Measurements from ENCODE around the gene CCL20.

Gene CCL20

DNA sequence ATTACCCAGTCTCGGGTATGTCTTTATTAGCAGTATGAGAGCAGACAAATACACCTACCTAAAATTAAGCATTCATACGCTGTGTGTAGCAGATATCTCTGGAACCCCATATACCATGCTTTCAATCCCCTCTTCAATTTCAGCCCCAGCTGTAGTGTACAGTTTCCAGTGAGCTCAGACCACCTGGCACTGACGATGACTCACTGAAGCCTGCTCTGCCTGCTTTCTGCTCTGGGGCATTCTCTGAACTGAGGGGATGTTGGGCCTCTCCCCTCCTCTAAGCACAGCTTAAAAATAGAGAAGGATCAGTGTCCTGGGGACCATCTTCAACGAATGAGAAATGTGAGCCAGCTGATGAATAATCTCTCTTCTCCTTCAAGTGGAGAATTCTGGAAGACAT is 8.7 kb upstream of the CCL20 start:
- DNase-seq = no peak

DNA sequence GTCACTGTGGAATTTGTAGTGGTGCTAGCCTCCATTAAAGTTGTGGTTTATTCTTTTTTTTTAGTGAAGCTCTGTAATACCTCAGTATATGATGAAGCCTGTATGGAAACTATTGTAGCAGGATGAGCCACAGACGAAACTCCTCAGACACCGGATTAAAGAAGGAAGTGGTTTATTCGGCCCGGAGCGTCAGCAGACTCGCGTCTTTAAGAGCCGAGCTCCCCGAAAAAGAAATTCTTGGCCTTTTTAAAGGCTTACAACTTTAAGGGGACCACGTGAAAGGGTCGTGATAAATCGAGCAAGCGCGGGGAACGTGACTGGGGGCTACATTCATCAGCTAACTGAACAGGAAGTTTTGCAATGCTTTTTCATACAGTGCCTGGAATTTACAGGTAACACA is 8.1 kb upstream of the CCL20 start:
- DNase-seq = no peak

DNA sequence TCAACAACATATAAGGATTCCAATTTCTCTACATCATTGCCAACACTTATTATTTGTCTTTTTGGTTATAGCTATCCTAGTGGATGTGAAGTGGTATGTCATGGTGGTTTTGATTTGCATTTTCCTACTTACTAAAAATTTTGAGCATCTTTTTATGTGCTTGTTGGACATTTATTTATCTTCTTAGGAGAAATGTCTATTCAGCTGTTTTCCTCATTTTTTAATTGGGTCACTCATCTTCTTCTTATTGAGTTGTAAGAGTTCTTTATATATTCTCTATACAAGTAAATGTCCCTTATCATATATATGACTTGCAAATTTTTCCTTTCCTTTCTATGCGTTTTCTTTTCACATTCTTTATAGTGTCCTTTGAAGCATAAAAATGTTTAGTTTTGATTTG is 4.7 kb upstream of the CCL20 start:
- DNase-seq = no peak

DNA sequence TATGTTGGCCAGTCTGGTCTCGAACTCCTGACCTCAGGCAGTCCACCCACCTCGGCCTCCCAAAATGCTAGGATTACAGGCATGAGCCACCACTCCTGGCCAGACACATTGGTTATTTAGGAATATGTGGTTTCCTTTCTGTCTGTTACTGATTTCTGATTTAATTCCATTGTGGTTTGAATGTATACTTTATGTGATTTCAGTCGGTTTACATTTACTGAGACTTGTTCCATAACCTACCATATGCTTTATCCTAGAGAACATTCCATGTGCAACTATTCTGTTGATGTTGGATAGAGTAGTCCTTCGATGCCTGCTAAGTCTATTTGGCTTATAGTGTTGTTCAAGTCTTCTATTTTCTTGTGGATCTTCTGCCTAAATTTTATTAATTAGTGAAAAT is 1.6 kb upstream of the CCL20 start:
- DNase-seq = no peak

DNA sequence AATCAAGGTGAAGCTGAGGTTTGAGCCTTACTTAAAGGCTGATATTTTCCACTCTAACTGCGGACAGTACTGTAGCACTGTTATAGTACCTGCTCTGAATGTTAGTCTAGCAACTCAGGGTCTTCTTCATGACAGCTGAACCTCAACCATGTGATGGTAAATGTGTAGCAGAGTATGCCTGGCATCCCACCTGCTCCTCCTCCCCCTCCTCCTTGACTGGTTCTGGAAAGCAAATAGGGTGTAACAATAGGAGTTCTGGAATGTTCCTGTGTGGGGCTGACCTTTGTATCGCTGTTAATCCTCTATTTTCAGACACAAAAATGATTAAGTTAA is 447 bp upstream of the CCL20 start:
- DNase-seq = no peak

DNA sequence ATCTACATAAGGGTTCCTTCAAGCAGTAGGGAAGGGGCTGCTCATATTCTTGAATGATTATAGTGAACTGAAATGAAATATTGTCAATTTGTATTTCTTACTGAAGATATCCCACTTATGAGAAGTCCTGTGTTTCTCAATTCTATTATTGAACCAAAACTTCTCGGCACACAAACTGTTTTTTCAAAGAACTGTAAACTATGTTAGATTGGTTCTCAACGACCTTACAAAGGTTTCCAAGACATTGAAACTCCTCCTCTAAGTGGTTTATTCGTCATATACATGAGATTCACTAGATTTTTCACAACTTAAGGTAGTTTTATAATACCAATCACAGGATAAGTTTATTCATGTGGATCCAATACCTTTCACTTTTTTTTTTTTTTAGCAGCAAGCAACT is 1.4 kb downstream of the CCL20 start:
- no peak for DNase-seq

DNA sequence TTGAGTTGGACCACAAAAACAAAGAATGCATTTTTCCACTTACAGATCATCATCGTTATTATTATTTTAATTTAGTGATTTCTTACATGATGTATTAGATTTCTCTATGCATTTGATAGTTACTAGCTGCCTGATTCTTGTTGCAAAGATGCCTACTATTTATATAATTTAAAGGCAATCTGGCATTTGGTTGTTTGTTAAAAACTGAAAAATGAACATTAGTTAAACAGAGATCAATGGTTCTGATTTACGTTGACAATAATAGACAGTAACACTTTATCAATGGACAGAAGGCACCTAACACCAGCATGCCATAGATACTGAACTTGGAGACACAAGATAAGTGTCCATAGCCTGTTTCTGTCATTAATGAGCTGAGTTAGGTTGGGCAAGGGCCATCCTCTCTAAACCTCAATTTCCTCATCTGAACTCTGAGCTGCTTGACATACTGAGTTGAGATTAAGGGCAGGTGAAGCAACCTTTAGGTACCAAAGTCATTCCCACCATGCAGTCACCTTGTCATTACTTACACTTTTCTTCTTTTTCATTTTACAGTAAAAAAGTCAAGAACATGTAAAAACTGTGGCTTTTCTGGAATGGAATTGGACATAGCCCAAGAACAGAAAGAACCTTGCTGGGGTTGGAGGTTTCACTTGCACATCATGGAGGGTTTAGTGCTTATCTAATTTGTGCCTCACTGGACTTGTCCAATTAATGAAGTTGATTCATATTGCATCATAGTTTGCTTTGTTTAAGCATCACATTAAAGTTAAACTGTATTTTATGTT is 3.1 kb downstream of the CCL20 start:
- no peak for DNase-seq

DNA sequence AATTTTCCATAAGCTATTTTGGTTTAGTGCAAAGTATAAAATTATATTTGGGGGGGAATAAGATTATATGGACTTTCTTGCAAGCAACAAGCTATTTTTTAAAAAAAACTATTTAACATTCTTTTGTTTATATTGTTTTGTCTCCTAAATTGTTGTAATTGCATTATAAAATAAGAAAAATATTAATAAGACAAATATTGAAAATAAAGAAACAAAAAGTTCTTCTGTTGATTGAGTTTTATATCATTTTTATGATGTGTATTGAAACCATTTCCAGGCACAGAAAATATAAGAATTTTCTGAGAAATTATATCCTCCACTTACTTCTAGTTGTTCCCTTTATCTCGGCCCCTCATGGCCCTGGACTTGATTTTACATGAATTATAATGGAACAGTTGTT is 3.7 kb downstream of the CCL20 start:
- no peak for DNase-seq

DNA sequence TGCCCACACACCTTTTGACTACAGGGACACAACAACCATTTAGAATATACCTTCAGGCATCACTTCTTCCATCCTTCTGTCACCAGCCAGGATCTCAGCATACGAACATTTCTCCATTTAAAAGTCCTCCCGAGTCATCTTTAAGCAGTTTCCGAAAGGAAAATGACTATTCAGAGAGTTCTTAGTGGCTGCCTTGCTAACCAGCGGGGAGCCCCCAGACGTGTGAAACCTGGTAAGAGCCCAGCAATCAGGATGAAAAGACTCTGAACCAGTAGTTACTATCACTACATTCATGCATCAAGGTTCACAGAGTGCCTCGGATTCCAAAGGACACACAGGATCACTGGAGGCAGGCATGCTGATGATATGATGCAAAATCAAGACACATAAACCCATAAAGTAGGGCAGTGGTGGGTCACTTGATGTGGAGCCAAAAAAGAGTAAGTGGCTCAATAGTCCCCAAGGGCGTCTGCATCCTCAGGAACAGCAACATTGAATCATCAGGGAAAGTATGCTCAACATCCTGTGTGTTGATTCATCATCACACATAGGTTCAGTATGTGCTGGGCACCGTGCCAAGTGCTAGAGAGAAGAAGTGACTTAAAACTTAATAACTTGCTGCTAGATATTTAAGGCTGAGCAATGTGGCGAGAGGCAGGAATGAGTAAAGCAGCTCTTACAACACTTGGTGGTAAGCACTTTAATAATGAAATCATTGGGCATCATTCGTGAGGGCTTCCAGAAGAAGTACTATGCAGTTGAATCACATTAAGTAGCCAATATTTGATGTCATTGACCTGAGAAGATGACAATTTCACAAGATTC is 4.4 kb downstream of the CCL20 start:
- no peak for DNase-seq

DNA sequence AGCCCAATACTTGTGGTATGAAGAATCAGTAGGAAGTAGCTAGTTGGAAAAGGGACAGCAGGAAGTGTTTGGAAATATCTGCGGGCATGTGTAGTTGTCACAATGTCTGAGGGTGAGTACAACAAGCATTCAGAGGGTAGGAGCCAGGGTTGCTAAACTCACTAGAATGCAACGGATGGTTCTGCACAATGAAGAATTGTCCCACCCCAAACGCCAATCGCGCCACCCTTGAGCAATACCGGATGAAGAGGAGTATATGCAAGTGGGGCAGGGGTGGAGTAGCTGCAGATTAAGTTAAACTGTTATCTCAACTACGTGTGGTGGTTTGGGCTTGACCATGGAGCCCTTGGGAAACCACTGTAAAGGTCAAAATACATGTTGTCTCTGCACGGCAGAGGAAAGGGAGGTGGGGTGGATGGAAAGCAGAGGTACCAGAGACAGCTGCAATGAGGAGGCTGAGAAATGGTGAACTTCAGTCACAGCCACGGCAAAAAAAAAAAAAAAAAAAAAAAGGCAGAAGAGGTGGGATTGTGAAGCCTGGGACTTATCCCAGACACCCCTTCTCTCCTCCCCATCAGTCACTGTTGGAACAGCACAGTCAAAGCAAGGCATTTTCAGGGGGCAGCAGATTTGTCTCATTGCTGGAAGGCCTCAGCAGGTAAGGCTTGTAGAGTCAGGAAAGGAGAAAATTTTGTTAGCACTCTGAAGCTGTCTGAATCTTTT is 5.2 kb downstream of the CCL20 start:
- no peak for DNase-seq

DNA sequence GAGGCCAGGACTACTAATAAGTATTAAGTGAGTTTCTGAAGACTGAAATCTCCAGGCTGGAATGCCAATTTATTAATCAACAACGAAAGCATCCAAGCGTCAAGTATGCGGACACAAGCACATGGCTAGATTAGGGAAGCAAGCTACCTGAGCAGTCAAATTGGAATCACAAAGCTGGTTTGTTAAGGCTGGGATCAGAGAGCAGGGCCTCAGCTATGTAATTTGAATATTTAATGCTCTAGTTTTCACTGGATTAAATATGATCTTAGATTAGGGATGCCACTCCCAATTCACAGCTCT is 5.7 kb downstream of the CCL20 start:
- DNase-seq = no peak

DNA sequence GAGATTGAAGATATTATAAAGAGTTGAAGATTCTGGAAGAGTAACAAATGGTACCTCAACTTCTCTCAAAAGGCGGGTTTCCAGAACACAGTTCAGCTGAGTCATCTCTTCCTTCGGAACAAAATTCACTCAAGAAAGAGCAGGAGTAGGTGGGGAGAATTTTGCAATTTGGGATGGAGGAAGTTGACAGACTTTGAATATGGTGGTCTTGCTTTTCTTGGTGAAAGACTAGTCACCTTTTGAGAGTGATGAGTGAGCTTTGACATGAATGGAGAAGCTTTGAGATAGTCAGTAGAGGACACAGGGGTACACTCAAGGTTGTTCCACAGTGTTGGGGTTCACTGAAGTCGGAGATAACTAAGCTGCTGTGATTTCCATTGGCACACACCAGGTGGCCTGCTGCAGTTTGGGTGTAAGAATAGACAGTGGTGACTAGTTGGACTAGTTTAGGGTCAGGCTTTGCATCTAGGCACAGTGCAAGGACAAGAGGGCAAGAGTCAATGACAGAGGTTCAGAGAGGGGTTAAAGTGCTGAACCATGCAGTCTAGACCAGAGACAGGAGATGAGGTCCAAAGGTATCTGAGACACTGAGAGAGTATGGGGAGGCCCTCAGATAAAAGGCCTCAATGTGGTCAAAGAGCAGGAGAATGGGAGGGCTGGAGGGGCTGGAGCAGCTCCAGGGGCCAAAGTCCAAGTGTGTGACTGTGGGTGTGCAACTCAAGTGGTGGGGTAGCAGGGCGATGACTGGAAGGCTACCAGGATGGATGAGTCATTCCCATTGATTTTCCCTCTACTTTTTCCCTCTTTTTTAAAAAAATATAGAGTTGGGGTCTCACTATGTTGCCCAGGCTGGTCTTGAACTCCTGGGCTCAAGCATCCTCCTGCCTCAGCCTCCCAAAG is 7.7 kb downstream of the CCL20 start:
- no peak for DNase-seq

DNA sequence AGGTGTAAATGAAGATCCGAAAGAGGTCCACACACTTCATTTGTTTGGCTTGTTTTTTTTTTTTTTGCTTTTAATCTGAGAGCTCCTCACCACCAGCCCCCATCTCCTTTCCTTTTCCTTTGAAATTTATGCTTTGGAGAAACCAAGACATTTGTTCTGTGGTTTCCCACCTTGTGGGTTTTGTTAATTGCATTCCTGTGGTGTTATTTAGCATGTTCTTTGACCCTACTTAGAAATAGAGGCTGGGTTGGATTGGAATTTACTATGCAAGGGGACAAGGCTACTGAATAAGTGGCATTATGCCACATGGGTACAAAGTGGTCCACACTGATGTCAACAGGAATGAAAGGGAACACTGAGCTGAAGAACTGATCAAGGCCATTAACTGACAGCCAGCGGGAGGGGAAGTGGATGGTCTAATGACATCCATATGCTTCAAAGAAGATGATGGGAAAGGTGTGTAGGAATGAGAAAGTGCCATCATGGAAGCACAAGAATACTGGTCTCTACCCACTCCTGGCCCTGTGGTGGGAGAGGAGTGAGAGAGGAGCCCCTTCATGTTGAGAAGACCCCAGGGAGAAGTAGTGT is 8.9 kb downstream of the CCL20 start:
- no peak for DNase-seq

DNA sequence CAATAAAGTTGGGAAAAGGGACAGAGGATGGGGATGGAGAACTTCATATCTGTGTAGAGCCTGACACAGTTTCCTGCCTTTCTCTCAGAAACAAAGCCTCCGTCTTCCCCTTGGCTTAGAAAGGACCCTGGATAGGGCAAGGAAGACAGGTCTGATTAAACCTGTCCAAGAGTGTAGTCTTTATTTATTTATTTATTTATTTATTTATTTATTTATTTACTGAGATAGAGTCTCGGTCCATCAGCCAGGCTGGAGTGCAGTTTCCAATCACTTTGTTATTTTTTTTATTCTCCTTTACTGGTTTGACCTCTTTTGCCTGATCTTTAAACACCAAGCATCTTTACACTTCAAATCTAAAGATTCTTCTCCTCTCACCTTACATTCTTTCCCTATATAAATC is 10.3 kb downstream of the CCL20 start:
- no peak for DNase-seq

DNA sequence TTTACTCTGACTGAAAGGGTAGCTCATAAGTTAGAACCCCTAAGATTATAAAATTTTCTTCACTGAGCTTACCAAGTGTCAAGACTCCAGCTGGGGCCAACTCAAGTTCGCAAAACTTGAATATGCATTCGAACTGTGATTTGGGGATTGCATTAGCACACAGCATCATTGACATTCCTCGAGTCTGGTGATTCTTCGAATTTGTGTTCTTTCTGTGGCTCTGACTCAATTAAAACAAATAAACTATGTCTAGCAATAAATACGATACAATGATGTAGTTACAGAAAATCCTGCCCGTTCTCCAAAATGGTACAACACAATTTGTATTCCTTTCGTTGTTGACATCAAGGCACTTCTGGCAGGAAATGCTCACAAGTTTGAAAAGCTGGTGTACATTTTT is 11.1 kb downstream of the CCL20 start:
- DNase-seq = no peak

DNA sequence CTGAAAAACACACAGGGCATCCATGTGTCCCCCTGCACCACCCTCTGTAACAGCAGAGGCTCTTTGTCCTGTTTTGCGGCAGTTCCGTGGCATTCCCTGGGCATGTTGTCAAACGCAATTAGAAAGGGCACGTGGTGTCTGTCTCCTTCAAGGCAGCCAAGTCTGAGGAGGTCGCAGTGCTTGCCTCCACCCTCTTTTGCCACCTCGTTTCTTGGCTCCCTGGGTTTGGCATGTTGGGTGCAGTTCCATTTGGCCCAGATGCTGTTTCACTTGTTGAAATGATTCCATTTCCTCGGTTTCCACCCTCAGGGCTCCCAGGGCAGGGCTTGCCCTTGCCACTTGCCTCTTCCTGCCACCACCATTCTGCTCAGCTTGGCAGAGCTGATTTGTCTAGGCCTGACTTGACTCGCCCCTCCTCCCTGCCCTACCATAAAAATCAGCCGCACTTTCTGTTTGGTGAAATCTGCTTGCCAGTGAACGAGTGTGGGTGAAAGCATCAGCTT is 12.4 kb downstream of the CCL20 start:
- DNase-seq = no peak

DNA sequence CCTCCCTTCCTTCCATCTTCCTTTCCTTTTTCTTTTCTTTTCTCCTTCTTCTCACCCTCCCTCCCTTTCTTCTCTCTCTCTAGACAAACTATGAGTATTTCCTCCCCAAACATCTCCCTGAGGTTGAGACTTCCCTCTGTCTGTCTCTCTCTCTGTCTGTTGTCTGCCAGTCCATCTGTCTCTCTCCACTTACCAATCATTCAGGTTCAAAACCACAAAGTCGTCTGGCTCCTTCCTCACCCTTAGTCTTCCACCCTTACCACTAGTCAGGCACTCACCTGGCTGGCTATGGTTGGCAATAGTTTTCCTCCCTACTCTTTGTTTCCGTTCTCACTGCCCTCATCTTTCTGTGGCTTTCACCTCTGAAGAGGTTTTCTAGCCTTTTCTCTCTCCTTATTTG is 12.9 kb downstream of the CCL20 start:
- no peak for DNase-seq

DNA sequence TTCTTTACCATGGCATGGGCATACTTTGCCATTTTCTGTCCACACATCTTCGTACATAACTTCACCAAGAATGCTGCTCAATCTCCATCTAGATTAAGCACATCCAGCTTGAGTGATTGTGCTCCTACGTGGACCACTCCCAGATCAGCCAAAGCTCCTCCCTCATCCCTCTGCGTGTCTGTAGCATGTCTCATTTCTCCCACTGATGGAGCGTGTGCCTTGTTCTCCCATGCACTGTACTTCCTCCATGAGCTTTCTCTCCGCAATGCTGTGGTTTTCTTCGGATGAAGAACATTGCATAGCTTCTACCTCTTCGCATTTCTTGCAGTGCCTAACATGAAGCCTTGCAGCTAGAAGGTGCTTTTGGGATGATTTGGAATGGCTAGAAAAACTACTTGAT is 13.5 kb downstream of the CCL20 start:
- no peak for DNase-seq

DNA sequence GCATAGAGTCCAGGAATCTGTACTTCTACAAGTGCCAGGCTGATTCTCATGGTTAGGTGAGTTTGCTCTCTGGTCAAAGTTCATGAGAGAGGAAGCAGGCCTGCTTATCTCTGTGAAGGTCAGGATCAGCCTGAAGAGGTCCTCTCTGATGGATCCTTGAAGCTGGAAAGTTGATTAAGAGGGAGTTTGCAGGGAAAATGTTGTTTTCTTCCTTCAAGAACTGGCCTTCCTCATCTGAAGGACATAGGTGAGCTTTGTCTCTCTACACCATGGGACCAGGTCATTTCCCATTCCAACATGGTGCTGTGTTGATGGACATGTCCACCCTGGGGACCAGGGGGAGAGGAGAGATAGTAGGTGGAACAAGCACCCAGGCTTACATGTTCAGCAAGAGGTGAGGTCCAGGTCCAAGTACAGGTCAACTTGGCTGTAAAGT is 14.9 kb downstream of the CCL20 start:
- no peak for DNase-seq

DNA sequence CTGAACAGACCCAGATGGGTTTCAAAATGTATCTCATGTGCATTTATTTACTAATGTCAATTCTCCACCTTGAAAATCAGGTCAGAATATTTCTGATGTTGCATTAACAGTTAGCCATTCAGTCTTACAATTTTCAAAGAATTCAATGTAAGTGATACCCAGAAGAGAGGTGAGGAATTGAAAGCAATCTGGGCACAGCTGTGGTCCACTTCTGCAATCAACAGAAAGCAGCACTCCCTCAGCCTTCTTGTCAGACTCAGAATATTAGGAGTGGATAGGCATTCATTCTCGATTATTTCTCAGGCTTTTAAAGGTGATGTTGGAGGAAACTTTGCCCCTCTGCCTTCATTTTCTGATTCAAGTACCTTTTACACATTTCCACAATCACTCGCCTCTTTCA is 15.7 kb downstream of the CCL20 start:
- no peak for DNase-seq

DNA sequence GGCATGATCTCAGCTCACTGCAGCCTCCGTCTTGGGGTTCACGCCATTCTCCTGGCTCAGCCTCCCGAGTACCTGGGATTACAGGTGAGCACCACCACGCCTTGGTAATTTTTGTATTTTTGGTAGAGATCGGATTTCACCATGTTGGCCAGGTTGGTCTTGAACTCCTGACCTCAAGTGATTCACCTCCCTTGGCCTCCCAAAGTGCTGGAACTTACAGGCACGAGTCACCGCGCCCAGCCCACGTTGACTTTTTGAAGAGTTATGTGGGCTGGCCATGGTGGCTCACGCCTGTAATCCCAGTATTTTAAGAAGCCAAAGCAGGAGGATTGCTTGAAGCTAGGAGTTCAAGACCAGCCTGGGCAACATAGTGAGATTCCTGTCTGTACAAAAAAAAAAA is 20.8 kb downstream of the CCL20 start:
- no peak for DNase-seq

DNA sequence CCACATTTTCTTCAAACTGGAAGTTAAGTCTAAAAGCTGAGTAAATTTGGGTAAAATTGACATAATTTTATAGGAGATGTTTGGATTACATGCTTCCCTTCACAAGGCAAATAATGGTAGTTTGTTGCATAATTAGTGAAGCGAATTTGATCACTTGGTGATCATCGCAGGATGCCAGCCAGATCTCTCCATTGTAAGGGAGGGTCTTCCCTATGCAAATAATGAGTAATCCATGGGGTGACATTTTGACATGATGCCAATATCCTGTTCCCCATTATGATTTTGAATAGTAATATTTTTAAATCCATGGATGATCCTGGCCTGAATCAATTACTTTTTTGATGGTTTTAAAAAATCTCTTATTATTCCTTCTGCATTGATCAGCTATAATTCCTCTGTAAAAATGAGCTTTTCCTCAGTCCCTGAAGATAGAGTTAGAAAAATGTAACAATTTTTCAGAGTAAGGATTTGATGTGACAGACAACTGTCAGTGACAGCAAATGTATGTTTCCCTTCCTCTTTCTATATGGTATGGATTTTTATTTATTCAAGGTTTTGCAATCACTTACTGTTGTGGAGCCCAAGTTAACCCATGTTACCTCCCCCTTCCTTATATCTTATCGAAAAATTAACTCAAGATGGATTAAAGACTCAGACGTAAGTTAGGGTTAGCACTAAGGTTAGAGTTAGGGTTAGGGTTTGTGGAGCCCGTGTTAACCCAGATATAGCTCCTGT is 21.4 kb downstream of the CCL20 start:
- no peak for DNase-seq
